ENCODE results near the gene SCEL. TPM values are rescaled to one million over a fixed set of nuclear protein-coding genes. Genes with fewer than 3 reads are reported as not detected.
A peak's percentile ranks its signal among the peaks of the same experiment; 100 is the strongest.

The SCEL gene
- total and polyA plus RNA-seq, 2 donors from 2014 or later = 0.22 to 3.3 TPM

GRCh38 chr13:77507931-77508776, 27.4 kb upstream of the SCEL start:
- no peak for FAIRE-seq
- TF ChIP-seq CTCF (IDR thresholded peaks at IDR 0.05; ENCODE audit: borderline replicate concordance, extremely low read depth, insufficient read depth) = no peak
- Histone ChIP-seq H3K4me1 (ENCODE audit: control insufficient read depth in 2 of 3, insufficient read depth in 2 of 3, low read depth in 1 of 3, low read length in 3 of 3) (no peaks in the 10 kb centered on the region), H3K4me3 (ENCODE audit: low read length in 3 of 3) (no peak overlapping the region), H3K9ac (ENCODE audit: low read length in 3 of 3) (no peak overlapping the region), H3K27me3 (ENCODE audit: control insufficient read depth, insufficient read depth, low read length) (no peaks in the 10 kb centered on the region), H3K9me3 (ENCODE audit: control insufficient read depth in 2 of 3, insufficient read depth in 1 of 3, low read length in 3 of 3) (no peaks in the 10 kb centered on the region), H3K27ac (ENCODE audit: low read depth in 2 of 2, low read length in 2 of 2) (no peak overlapping the region), H3K36me3 (ENCODE audit: control insufficient read depth in 2 of 3, insufficient read depth in 3 of 3, low read length in 3 of 3) (no peaks in the 10 kb centered on the region)
- intact Hi-C loops (cut with DNase I) = no loop called here
- DNase-seq = no peak

- DNase-seq = peak in 1 of 5 donors; percentile 54
- no peak for FAIRE-seq
- H3K27me3 ChIP-seq (ENCODE audit: control insufficient read depth, insufficient read depth, low read length) = no peaks in the 10 kb centered on the region
- H3K4me3 ChIP-seq (ENCODE audit: low read length in 3 of 3) = no peak overlapping the region
- no peak overlapping the region for H3K9ac ChIP-seq (ENCODE audit: low read length in 3 of 3)
- no peaks in the 10 kb centered on the region for H3K4me1 ChIP-seq (ENCODE audit: control insufficient read depth in 2 of 3, insufficient read depth in 2 of 3, low read depth in 1 of 3, low read length in 3 of 3)
- no peaks in the 10 kb centered on the region for H3K9me3 ChIP-seq (ENCODE audit: control insufficient read depth in 2 of 3, insufficient read depth in 1 of 3, low read length in 3 of 3)
- intact Hi-C loops (cut with DNase I) = no loop called here
- H3K36me3 ChIP-seq (ENCODE audit: control insufficient read depth in 2 of 3, insufficient read depth in 3 of 3, low read length in 3 of 3) = no peaks in the 10 kb centered on the region
- TF ChIP-seq CTCF (IDR thresholded peaks at IDR 0.05; ENCODE audit: borderline replicate concordance, extremely low read depth, insufficient read depth) = no peak
- no peak overlapping the region for H3K27ac ChIP-seq (ENCODE audit: low read depth in 2 of 2, low read length in 2 of 2)
Observed at GRCh38 chr13:77508959-77509620, 26.4 kb upstream of the SCEL start.

GRCh38 chr13:77510156-77510555, 25.4 kb upstream of the SCEL start:
- no peak for FAIRE-seq
- no peak overlapping the region for H3K27ac ChIP-seq (ENCODE audit: low read depth in 2 of 2, low read length in 2 of 2)

More at GRCh38 chr13:77510156-77510555, 25.4 kb upstream of the SCEL start:
- H3K27me3 ChIP-seq (ENCODE audit: control insufficient read depth, insufficient read depth, low read length) = no peaks in the 10 kb centered on the region
- no peak for DNase-seq
- H3K9me3 ChIP-seq (ENCODE audit: control insufficient read depth in 2 of 3, insufficient read depth in 1 of 3, low read length in 3 of 3) = no peaks in the 10 kb centered on the region
- H3K4me1 ChIP-seq (ENCODE audit: control insufficient read depth in 2 of 3, insufficient read depth in 2 of 3, low read depth in 1 of 3, low read length in 3 of 3) = no peaks in the 10 kb centered on the region
- intact Hi-C loops (cut with DNase I) = no loop called here
- no peaks in the 10 kb centered on the region for H3K36me3 ChIP-seq (ENCODE audit: control insufficient read depth in 2 of 3, insufficient read depth in 3 of 3, low read length in 3 of 3)
- TF ChIP-seq CTCF (IDR thresholded peaks at IDR 0.05; ENCODE audit: borderline replicate concordance, extremely low read depth, insufficient read depth) = no peak
- no peak overlapping the region for H3K4me3 ChIP-seq (ENCODE audit: low read length in 3 of 3)
- H3K9ac ChIP-seq (ENCODE audit: low read length in 3 of 3) = no peak overlapping the region

Data from kidney (tissue), 14 donors.